HG02571 (cell line): ENCODE data around the gene SERF1A.
A peak's percentile ranks its signal among the peaks of the same experiment; 100 is the strongest.
"Not testable (repeated sequence)": the region's sequence is repeated elsewhere in the genome, so short reads cannot be mapped to it uniquely, and the experiment has no call there.

ENCODE experiments used
- ATAC-seq: cut with Tn5 transposase; IDR thresholded peaks from one replicate; pipeline ENCODE4 v1.9.1; 2021; ENCODE audit warnings: mild to moderate bottlenecking, moderate library complexity; ENCODE audit not compliant: unreplicated experiment

Gene SERF1A

GRCh38 chr5:70900533-70901271 lies at the start of gene SERF1A:
TSS of gene SERF1A (plus strand) at chr5:70900669. CDS start at chr5:70900870, 201 bp downstream.
- ATAC-seq: peak; percentile 92

- ATAC-seq: not testable (repeated sequence)
Measured at GRCh38 chr5:70866778-70867177, 33.7 kb upstream of the SERF1A start.

DNA sequence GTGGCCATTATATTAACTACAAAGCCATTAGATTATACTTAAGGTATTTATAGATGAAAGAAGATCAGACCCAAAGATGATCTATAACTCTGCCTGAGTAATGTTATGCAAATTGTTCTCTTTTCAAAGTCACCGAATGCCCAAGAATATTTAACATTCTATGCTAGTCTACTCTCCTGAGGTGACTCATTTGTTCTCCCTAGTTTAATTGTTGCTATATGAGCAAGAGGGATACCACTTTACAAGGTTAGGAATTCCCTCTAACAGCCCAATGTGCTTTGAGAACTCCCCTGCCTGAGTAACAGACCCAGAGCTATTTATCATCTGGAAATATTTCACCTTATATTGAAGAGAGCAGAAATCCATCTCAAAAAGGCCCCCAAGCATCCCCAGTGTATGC lies 29.8 kb upstream of the SERF1A start:
- not testable (repeated sequence) for ATAC-seq

DNA sequence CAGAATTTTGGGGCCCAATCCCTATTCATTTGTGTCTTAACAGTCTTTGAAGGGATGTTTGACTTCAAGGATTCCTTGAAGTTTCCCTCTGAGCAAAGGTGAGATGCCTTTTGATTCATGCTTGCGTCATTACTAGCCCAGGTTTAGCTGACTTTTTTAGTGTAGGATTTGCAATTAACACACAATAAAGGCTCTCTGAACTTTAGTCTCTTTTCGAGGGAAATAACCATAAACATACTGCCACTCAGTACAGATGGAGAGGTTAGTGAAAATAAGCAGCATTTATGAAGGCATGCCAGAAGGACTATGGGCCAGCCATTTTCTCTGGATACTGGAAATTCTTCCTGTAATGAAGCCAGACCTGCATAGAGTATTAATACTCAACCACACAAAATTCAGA lies 4.4 kb upstream of the SERF1A start:
- ATAC-seq: not testable (repeated sequence)

GRCh38 chr5:70901272-70901571 lies 753 bp downstream of the SERF1A start:
- ATAC-seq: peak; percentile 23

- ATAC-seq: not testable (repeated sequence)
Measured at GRCh38 chr5:70906624-70907023, 6.2 kb downstream of the SERF1A start.

GRCh38 chr5:70916829-70917228 lies 16.4 kb downstream of the SERF1A start:
- ATAC-seq: not testable (repeated sequence)

DNA sequence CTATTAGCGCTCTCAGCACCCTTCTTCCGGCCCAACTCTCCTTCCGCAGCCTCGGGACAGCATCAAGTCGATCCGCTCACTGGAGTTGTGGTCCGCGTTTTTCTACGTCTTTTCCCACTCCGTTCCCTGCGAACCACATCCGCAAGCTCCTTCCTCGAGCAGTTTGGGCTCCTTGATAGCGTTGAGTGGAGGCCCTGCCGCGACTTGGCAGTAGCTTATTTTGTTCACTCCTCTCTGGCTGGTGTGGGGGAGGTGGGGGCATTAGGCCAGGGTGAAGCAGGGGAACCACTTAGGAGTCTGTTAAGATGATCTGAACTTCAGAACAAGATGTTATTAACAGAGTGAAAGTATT lies 24.7 kb downstream of the SERF1A start:
- peak; percentile 35 for ATAC-seq

DNA sequence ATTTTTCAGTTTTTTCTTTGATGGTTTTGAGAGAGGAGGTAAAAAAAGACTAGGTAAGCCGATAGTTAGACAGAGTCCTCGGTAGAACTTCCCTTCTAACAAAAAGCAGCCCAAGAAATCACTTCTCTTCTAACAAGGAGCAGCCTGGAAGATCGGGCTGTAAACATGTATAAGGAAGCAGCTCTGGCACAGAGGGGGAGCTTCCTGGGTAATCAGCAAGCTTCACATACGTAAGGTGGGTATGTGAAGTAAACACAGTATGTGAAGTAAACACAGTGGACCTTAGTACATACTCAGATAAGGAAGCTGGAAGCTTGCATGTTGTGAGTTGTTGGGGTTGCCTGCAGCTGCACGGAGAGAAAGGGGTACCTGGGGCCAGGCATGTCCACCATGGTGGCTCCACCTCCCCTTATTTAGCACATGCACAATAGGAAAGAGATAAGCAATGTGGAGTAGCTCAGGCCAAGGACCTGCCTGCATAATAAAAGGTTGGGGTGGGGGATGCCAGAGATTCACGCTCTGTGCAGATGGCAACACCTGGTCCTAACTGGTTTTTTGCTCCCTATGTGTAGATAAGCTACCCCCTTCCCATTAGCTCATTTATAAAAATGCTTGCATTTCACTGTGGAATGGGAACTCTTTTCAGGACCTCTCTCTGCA lies 31.4 kb downstream of the SERF1A start:
- ATAC-seq: not testable (repeated sequence)

GRCh38 chr5:70932560-70932959 lies 32.1 kb downstream of the SERF1A start:
- not testable (repeated sequence) for ATAC-seq

DNA sequence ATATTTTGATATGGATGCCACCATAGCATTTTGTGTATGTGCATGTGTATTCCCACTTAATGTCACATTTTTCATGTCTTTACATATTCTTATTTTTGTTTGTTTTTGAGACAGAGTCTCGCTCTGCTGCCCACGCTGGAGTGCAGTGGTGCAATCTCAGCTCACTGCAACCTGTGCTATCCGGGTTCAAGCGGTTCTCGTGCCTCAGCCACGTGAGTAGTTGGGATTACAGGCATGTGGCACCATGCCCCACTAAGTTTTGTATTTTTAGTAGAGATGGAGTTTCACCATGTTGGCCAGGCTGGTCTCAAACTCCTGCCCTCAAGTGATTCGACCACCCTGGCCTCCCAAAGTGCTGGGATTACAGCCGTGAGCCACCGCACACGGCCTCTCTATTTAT lies 52.6 kb downstream of the SERF1A start:
- ATAC-seq: not testable (repeated sequence)
